Measurements from ENCODE around the gene HSPB9.

Gene HSPB9

GRCh38 chr17:42122371-42123303 lies at the start of gene HSPB9:
TSS of gene HSPB9 (plus strand) at chr17:42122804. CDS start at chr17:42122851, 47 bp downstream.
- no peak for DNase-seq (ENCODE audit: low read depth)

- DNase-seq (ENCODE audit: low read depth): no peak
Observed at GRCh38 chr17:42075789-42076188, 46.8 kb upstream of the HSPB9 start.

- no peak for DNase-seq (ENCODE audit: low read depth)
Observed at GRCh38 chr17:42076797-42077559, 45.6 kb upstream of the HSPB9 start.

GRCh38 chr17:42077755-42078154 lies 44.8 kb upstream of the HSPB9 start:
- no peak for DNase-seq (ENCODE audit: low read depth)

GRCh38 chr17:42078396-42079043 lies 44.1 kb upstream of the HSPB9 start:
- DNase-seq (ENCODE audit: low read depth): no peak

- DNase-seq (ENCODE audit: low read depth): no peak
Observed at GRCh38 chr17:42079541-42079940, 43.1 kb upstream of the HSPB9 start.

GRCh38 chr17:42081516-42082129 lies 41.0 kb upstream of the HSPB9 start:
- DNase-seq (ENCODE audit: low read depth): no peak

- no peak for DNase-seq (ENCODE audit: low read depth)
Observed at GRCh38 chr17:42087042-42087701, 35.4 kb upstream of the HSPB9 start.

- DNase-seq (ENCODE audit: low read depth): no peak
Observed at GRCh38 chr17:42087736-42088705, 34.6 kb upstream of the HSPB9 start.

GRCh38 chr17:42088736-42089135 lies 33.9 kb upstream of the HSPB9 start:
- DNase-seq (ENCODE audit: low read depth): no peak

GRCh38 chr17:42090964-42091790 lies 31.4 kb upstream of the HSPB9 start:
- DNase-seq (ENCODE audit: low read depth): no peak

- DNase-seq (ENCODE audit: low read depth): no peak
Observed at GRCh38 chr17:42092939-42093338, 29.7 kb upstream of the HSPB9 start.

GRCh38 chr17:42094375-42095069 lies 28.1 kb upstream of the HSPB9 start:
- DNase-seq (ENCODE audit: low read depth): no peak

- no peak for DNase-seq (ENCODE audit: low read depth)
Observed at GRCh38 chr17:42096360-42097111, 26.1 kb upstream of the HSPB9 start.

GRCh38 chr17:42097691-42098631 lies 24.6 kb upstream of the HSPB9 start, which contains the start of gene ZNF385C:
TSS of gene ZNF385C (minus strand) at chr17:42098473. CDS start at chr17:42063056, 35,417 bp downstream.
- peak; percentile 20 for DNase-seq (ENCODE audit: low read depth)

- no peak for DNase-seq (ENCODE audit: low read depth)
Observed at GRCh38 chr17:42098730-42099399, 23.7 kb upstream of the HSPB9 start.
